Endothelial cell of umbilical vein (primary cell): ENCODE data around the gene NES. TPM values are rescaled to one million over a fixed set of nuclear protein-coding genes. Genes with fewer than 3 reads are reported as not detected.

Experiments used
- BruUV-seq: library from RNA; stranded (reverse); fragments of 400-500 nt; replicated peaks from 2 replicates; lab custom pipeline; 2021; lab: Mats Ljungman, UMichigan
- CTCF ChIA-PET: fragments of 300-600, 350-600 bp; sonication (Branson Sonifier 250); formaldehyde crosslinking; loops from one replicate; lab custom pipeline; 2021; ENCODE audit warnings: antibody characterized with exemption, inconsistent platforms; lab: Charles Lee
- POLR2A ChIA-PET: fragments of 300-600, 350-600 bp; sonication (Branson Sonifier 250); formaldehyde crosslinking; loops from one replicate; lab custom pipeline; 2021; ENCODE audit warnings: antibody characterized with exemption, inconsistent platforms; lab: Charles Lee
- DNase-seq: peaks from one replicate; pipeline ENCODE4 v3.0.0-alpha.2; 2011; ENCODE audit warnings: low read depth, low spot score
- FAIRE-seq: peaks from 2 replicates; lab custom pipeline; 2011; peaks lifted over from hg19 to GRCh38; lab: Jason Lieb, UNC
- H2AFZ ChIP-seq: 2 replicates; pipeline ENCODE4 v1.6.0; 2012; ENCODE audit warnings: low read depth, low read length, control low read depth, inconsistent platforms
- H3K27ac ChIP-seq: 2 replicates; pipeline ENCODE4 v1.5.1; 2011; ENCODE audit warnings: low read depth, mild to moderate bottlenecking, control low read depth, low read length, moderate library complexity; ENCODE audit not compliant: insufficient read depth
- H3K27me3 ChIP-seq, 2 experiments: 2 replicates each; pipeline versions ENCODE4 v1.6.0 to v1.6.1; 2011; ENCODE audit warnings: low read length in 2 of 2, mixed read lengths in 1 of 2; ENCODE audit not compliant: control insufficient read depth in 2 of 2, insufficient read depth in 2 of 2
- H3K36me3 ChIP-seq, 2 experiments: 2 replicates in 1 of 2; 3 replicates in 1 of 2; pipeline ENCODE4 v1.5.1; 2011; ENCODE audit warnings: low read length in 2 of 2, mild to moderate bottlenecking in 1 of 2, moderate library complexity in 1 of 2; ENCODE audit not compliant: control insufficient read depth in 2 of 2, insufficient read depth in 2 of 2; ENCODE audit errors: extremely low read depth in 1 of 2
- H3K4me1 ChIP-seq: 3 replicates; pipeline ENCODE4 v1.5.1; 2011; ENCODE audit warnings: mild to moderate bottlenecking, low read length; ENCODE audit not compliant: control insufficient read depth, insufficient read depth; ENCODE audit errors: extremely low read depth
- H3K4me2 ChIP-seq: 2 replicates; pipeline ENCODE4 v1.6.1; 2011; ENCODE audit warnings: low read length, control low read depth, mixed read lengths; ENCODE audit not compliant: insufficient read depth
- H3K4me3 ChIP-seq, 3 experiments: fragments of 200-600 bp in 1 of 3; sonication (generic), shearing (Covaris generic) in 1 of 3; replicated peaks in 1 of 3; 2 replicates each; pipeline ENCODE4 v1.5.1; 2011 to 2016; ENCODE audit warnings: control low read depth in 3 of 3, low read length in 3 of 3, mild to moderate bottlenecking in 2 of 3, inconsistent platforms in 1 of 3, low read depth in 1 of 3, moderate library complexity in 1 of 3; ENCODE audit not compliant: insufficient read depth in 1 of 3
- H3K79me2 ChIP-seq: 2 replicates; pipeline ENCODE4 v1.6.0; 2012; ENCODE audit warnings: low read length, inconsistent platforms; ENCODE audit not compliant: control insufficient read depth, insufficient read depth
- H3K9ac ChIP-seq: replicated peaks from 2 replicates; pipeline ENCODE3; 2011; ENCODE audit warnings: low read length, control low read depth; ENCODE audit not compliant: insufficient read depth; ENCODE audit errors: extremely low read depth
- H3K9me1 ChIP-seq: replicated peaks from 3 replicates; pipeline ENCODE4 v1.6.0; 2011; ENCODE audit warnings: mild to moderate bottlenecking, low read length; ENCODE audit not compliant: control insufficient read depth, insufficient read depth; ENCODE audit errors: extremely low read depth
- H3K9me3 ChIP-seq: replicated peaks from 2 replicates; pipeline ENCODE4 v1.5.1; 2012; ENCODE audit warnings: low read length, inconsistent platforms; ENCODE audit not compliant: control insufficient read depth, insufficient read depth
- H4K20me1 ChIP-seq: replicated peaks from 2 replicates; pipeline ENCODE3; 2011; ENCODE audit warnings: mild to moderate bottlenecking, low read length; ENCODE audit not compliant: control insufficient read depth, insufficient read depth; ENCODE audit errors: extremely low read depth
- EZH2 ChIP-seq: IDR thresholded peaks from 2 replicates; pipeline ENCODE4 v1.6.1; 2012; ENCODE audit warnings: borderline replicate concordance, low read depth, mild to moderate bottlenecking, moderate library complexity, low read length, inconsistent platforms; ENCODE audit not compliant: severe bottlenecking
- FOS ChIP-seq: IDR thresholded peaks from 2 replicates; pipeline ENCODE4 v1.6.1; 2011; ENCODE audit warnings: mild to moderate bottlenecking, low read length, moderate library complexity, borderline replicate concordance; ENCODE audit not compliant: insufficient read depth
- GATA2 ChIP-seq: IDR thresholded peaks from 2 replicates; pipeline ENCODE4 v1.7.0; 2011; ENCODE audit warnings: low read depth, mild to moderate bottlenecking, moderate library complexity, mixed read lengths, low read length; ENCODE audit not compliant: insufficient read length, insufficient read depth
- JUN ChIP-seq: IDR thresholded peaks from 2 replicates; pipeline ENCODE4 v1.6.1; 2011; ENCODE audit warnings: borderline replicate concordance, low read depth; ENCODE audit not compliant: insufficient read length, insufficient read depth
- POLR2A ChIP-seq: IDR thresholded peaks from 2 replicates; pipeline ENCODE4 v1.6.1; 2012; ENCODE audit warnings: low read depth, mild to moderate bottlenecking, control low read depth, low read length
- POLR2AphosphoS5 ChIP-seq: IDR thresholded peaks from 2 replicates; pipeline ENCODE4 v1.6.1; 2012; ENCODE audit warnings: low read depth, mild to moderate bottlenecking, control low read depth, low read length, moderate library complexity; ENCODE audit not compliant: insufficient read depth
- dilution Hi-C: fragments of 300-500 bp; cut with MboI; formaldehyde crosslinking; loops from one replicate; pipeline ENCODE4 v1.15.0; 2019; ENCODE audit warnings: low sequenced_read_pairs; ENCODE audit not compliant: extremely low pct_ligation_motif_present
- intact Hi-C: fragments of 100-400 bp; cut with micrococcal nuclease; formaldehyde crosslinking; loops from one replicate; pipeline ENCODE4 v1.10.0; 2022
- polyA plus RNA-seq, 4 experiments: library from polyadenylated mRNA; depleted of rRNA in 3 of 4; stranded (reverse) in 3 of 4; unstranded in 1 of 4; fragments of >200 nt; gene quantifications; 2 replicates each; pipeline versions ENCODE4 v1.2.1 to v1.2.3, GENCODE V29; 2011 to 2012; ENCODE audit warnings: missing spikeins in 1 of 4
- total RNA-seq: library from RNA; stranded (reverse); gene quantifications from 2 replicates; pipeline ENCODE4 v1.2.3, GENCODE V29; 2021
- TF ChIP-seq, protein P1 (sequence below): IDR thresholded peaks from 2 replicates; pipeline ENCODE4 v1.6.1; 2011; ENCODE audit not compliant: insufficient read depth, insufficient read length

The NES gene
- total and polyA plus RNA-seq, 2 donors (not counting 3 experiments of a cell fraction or from before 2014, with no cell fraction given): 19.4 to 274 TPM

DNA sequence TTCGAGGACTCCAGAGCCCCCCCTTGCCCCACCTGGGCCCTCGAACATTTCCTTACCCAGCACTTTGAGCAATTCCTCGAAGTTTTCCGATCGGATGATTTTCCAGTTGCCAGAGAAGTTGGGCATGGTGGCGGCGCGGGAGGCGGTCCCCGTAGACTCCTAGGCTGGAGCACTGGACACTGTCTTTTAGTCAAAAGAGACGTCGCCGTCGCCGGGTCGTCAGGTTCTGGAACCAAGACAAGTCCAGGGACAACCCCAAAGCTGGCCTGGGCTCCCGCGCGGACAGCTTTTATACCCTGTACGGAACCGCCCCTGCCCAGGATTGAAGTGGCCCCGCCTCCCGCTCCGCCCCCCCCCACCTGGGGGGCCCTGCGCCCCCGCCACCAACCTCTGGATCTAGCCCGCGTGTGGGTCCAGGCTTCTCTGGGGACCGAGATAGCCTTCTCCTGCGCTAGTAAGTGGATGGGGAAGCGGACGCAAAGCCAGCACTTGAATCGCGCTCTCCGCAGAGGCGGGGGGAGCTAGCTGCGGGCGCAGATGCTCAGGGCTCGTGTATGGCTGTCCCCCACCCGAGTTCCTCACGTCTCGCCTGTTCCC lies 28.2 kb upstream of the NES start, which contains the start of gene CRABP2:
Gene CRABP2, minus strand, starts transcription at position 263 of the 597 bp plus-strand sequence. Its CDS starts 137 bp downstream, at position 126.
- no peaks in the 10 kb centered on the region for H3K79me2 ChIP-seq

DNA sequence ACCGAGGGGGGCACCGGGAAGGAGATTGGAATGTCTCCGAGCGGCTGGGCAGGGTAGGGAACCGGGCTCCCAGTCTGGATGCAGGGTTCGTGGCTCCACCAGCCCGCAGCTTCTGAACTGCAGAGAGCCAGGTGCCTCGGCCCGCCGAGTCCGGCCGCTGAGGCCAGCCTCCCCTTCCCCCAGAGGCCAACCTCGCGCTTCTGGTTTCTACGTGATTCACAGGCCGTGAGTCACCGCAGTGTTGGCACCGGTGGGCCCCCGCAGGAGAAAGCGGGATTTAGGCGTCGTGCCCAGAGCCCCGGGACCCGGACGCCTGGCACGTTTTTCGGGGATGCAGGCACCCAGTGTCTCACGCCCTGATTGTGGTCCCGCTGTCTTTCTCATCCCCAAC lies 27.7 kb upstream of the NES start:
- Histone ChIP-seq H3K9ac (peak overlapping the region; percentile 22), H3K9me3 (no peaks in the 10 kb centered on the region), H2AFZ (peak overlapping the region; percentile 37), H3K4me1 (peaks cover 19% of the 10 kb centered on the region), H3K79me2 (no peaks in the 10 kb centered on the region), H3K27ac (no peak overlapping the region), H3K36me3 (no peaks in the 10 kb centered on the region), H3K4me3 (no peak overlapping the region), H4K20me1 (no peaks in the 10 kb centered on the region), H3K27me3 (peaks cover 0 to 3% of the 10 kb centered on the region in 2 experiments), H3K4me2 (peak overlapping the region; percentile 53), H3K9me1 (no peaks in the 10 kb centered on the region)
- FAIRE-seq (peak; percentile 89), DNase-seq (peak; percentile 68)
- BruUV-seq: no TSS peak
- TF ChIP-seq JUN: peak; percentile 54
- no peak for TF ChIP-seq POLR2A
- peak; percentile 62 for TF ChIP-seq POLR2AphosphoS5
- TF ChIP-seq FOS: peak; percentile 94
- ChIA-PET POLR2A (interaction anchor here (0.8 kb wide), 1 partner anchor 15 kb away, joined by 3 read pairs; no protein-coding TSS in a partner anchor), CTCF (interaction anchor here (1.5 to 15.5 kb wide), 7 partner anchors 11 to 85 kb away, joined by 9 to 453 read pairs (median 12); partner anchors contain the start of gene HAPLN2)
- dilution Hi-C loops: no loop called here
- intact Hi-C loops: loop anchor here (1.0 kb wide), 1 partner anchor 16 kb away; no protein-coding TSS in a partner anchor

More for the DNA sequence above, 28.2 kb upstream of the NES start, which contains the start of gene CRABP2:
- ChIA-PET CTCF (interaction anchor here (1.0 to 15.5 kb wide), 11 partner anchors 10 to 155 kb away, joined by 3 to 453 read pairs (median 11); partner anchors contain the start of genes HAPLN2, INSRR and NTRK1), POLR2A (no interaction called here)
- H3K4me1 ChIP-seq: peaks cover 19% of the 10 kb centered on the region
- TF ChIP-seq GATA2: no peak
- TF ChIP-seq, protein P1, sequence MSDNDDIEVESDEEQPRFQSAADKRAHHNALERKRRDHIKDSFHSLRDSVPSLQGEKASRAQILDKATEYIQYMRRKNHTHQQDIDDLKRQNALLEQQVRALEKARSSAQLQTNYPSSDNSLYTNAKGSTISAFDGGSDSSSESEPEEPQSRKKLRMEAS: no peak
- TF ChIP-seq POLR2A: no peak
- TF ChIP-seq JUN: no peak
- TF ChIP-seq EZH2: no peak
- peak within 1 kb of the TSS in 1 of 3 experiments; percentile 4 for H3K4me3 ChIP-seq
- dilution Hi-C loops (no loop called here), intact Hi-C loops (loop anchor here (1.0 kb wide), 1 partner anchor 16 kb away; no protein-coding TSS in a partner anchor)
- H3K27me3 ChIP-seq: peaks cover 0 to 3% of the 10 kb centered on the region in 2 experiments
- FAIRE-seq (no peak), DNase-seq (peak; percentile 19)
- H4K20me1 ChIP-seq: no peaks in the 10 kb centered on the region
- peak within 1 kb of the TSS; percentile 52 for H2AFZ ChIP-seq
- no peaks in the 10 kb centered on the region for H3K9me3 ChIP-seq
- BruUV-seq: no TSS peak
- peak within 1 kb of the TSS; percentile 53 for H3K4me2 ChIP-seq
- no peak within 1 kb of the TSS for H3K27ac ChIP-seq
- H3K36me3 ChIP-seq: no peaks in the 10 kb centered on the region
- H3K9me1 ChIP-seq: no peaks in the 10 kb centered on the region
- H3K9ac ChIP-seq: peak within 1 kb of the TSS; percentile 22
